Activated T-helper 17 cell treated with anti-CD3 and anti-CD28 coated beads, Interleukin-2, amount 50 U/mL, for 72 hours (primary cell): ENCODE results near the gene PPM1D. TPM values are rescaled to one million over a fixed set of nuclear protein-coding genes. Genes with fewer than 3 reads are reported as not detected.
A peak's percentile ranks its signal among the peaks of the same experiment; 100 is the strongest.
"Not testable (repeated sequence)": the region's sequence is repeated elsewhere in the genome, so short reads cannot be mapped to it uniquely, and the experiment has no call there.

ENCODE experiments used
- ATAC-seq: fragments of 150-1000 bp; cut with Tn5 transposase; replicated peaks from 2 replicates; pipeline ENCODE4 v1.10.0; 2021; ENCODE audit warnings: mild to moderate bottlenecking, moderate library complexity
- H3K27ac Mint-ChIP-seq: one replicate; pipeline ENCODE4 v1.8.0; 2022; ENCODE audit warnings: mixed read lengths
- H3K27me3 Mint-ChIP-seq: one replicate; pipeline ENCODE4 v1.8.0; 2022; ENCODE audit warnings: mixed read lengths
- H3K36me3 Mint-ChIP-seq: one replicate; pipeline ENCODE4 v1.8.0; 2022; ENCODE audit warnings: low read depth, mild to moderate bottlenecking, mixed read lengths
- H3K4me1 Mint-ChIP-seq: one replicate; pipeline ENCODE4 v1.8.0; 2022; ENCODE audit warnings: mixed read lengths
- H3K4me3 Mint-ChIP-seq: one replicate; pipeline ENCODE4 v1.8.0; 2022; ENCODE audit warnings: mild to moderate bottlenecking, mixed read lengths
- H3K9me3 Mint-ChIP-seq: one replicate; pipeline ENCODE4 v1.8.0; 2022; ENCODE audit warnings: mixed read lengths
- total RNA-seq, 2 donors: library from RNA; stranded (reverse); gene quantifications; one replicate each; pipeline ENCODE4 v1.2.3, GENCODE V29; 2022

The PPM1D gene
- total RNA-seq, 2 donors from 2014 or later = 10.8 to 17.1 TPM

DNA sequence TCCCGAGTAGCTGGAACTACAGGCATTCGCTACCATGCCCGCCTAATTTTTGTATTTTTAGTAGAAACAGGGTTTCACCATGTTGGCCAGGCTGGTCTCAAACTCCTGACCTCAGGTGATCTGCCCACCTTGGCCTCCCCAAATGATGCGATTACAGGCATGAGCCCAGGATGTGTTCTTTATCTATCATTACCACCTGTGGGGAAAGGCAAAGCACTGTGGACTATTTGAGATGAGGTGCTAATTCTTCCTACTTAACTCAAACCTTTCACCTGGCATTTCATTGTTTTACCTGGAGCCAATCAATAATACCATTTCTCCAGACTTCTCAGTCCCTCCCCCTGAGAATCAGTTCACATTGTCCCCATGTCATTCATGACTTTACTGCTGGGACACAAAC, 20.4 kb upstream of the PPM1D start:
- H3K36me3 Mint-ChIP-seq = no peaks in the 10 kb centered on the region
- H3K27ac Mint-ChIP-seq = no peak overlapping the region
- ATAC-seq = no peak

DNA sequence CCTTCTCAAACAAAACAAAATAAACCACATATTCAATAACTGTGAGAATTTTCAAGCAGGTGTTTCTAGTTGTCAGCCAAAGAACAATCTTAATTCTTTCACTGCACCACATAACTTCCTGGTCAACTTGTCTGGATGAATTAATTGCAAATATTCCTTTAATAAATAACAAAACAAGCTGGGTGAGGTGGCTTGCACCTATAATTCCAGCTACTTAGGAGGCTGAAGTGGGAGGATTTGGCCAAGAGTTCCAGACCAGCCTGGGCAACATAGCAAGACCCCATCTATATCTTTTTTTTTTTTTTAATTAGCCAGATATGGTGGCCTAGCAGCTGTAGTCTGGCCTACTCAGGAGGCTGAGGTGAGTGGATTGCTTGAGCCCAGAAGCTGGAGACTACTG, 17.0 kb upstream of the PPM1D start:
- H3K9me3 Mint-ChIP-seq = no peaks in the 10 kb centered on the region
- H3K36me3 Mint-ChIP-seq = no peaks in the 10 kb centered on the region
- peaks cover 5% of the 10 kb centered on the region for H3K27me3 Mint-ChIP-seq
- no peak for ATAC-seq
- H3K4me3 Mint-ChIP-seq = no peak overlapping the region
- H3K27ac Mint-ChIP-seq = no peak overlapping the region
- H3K4me1 Mint-ChIP-seq = no peaks in the 10 kb centered on the region

More for the DNA sequence above, 20.4 kb upstream of the PPM1D start:
- Mint-ChIP-seq H3K4me1 (no peaks in the 10 kb centered on the region), H3K9me3 (no peaks in the 10 kb centered on the region), H3K27me3 (no peaks in the 10 kb centered on the region), H3K4me3 (no peak overlapping the region)

DNA sequence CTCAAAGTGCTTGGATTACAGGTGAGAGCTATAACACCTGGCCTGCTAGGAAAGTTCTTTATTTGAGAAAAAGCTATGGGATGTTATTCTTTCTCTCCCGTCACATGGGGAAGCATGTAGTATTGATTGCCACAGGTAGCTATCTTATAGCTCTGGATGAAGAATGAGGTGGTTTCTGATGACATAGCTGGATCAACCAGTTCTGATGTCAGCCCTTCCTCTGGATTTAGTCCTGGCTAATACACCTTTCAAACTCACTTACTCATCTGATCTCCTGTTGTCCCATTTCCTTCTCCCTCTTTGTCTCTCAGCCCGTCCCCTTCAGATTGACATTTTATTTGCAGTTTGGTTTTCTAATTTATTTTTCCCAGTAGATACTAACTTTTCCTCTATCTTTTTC, 14.1 kb upstream of the PPM1D start:
- Mint-ChIP-seq H3K4me1 (no peaks in the 10 kb centered on the region), H3K36me3 (no peaks in the 10 kb centered on the region), H3K27me3 (peaks cover 9% of the 10 kb centered on the region), H3K27ac (peak overlapping the region; percentile 2), H3K9me3 (no peaks in the 10 kb centered on the region), H3K4me3 (no peak overlapping the region)
- no peak for ATAC-seq

DNA sequence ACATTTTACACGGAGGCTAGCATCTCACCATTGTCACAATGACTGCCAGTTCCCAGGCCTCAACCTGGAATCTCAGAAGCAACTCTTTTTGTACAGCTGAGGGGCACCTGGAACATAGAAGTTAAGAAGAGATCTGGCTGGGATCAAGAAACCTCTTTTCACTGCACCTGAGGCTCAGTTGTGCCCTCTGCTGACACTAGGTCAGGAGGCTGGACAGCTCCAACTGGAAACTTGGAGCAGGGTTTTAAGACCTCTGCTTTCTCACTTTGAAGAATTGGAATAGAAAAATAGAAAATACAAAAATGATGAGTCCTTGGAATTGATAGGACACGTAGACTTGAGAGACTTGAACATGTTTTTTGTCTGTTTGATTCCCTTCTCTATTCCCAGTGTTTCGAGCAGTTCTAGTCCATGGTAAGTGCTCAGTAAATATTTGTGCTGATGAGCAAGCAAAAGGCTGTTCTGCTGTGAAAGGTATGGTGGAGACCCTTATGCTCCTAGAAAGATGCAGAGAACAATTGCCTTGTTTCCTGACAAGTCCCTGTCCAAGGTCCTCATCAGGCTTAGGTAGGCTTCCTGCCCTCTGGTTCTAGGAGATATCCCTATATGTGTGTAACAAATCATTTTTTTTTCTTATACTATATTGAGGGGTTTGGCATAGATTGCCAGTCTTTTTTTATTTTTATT, 13.6 kb upstream of the PPM1D start:
- H3K27me3 Mint-ChIP-seq = peaks cover 9% of the 10 kb centered on the region
- no peaks in the 10 kb centered on the region for H3K36me3 Mint-ChIP-seq
- H3K4me1 Mint-ChIP-seq = no peaks in the 10 kb centered on the region
- no peak overlapping the region for H3K4me3 Mint-ChIP-seq
- peak overlapping the region; percentile 2 for H3K27ac Mint-ChIP-seq
- ATAC-seq = no peak
- H3K9me3 Mint-ChIP-seq = no peaks in the 10 kb centered on the region

DNA sequence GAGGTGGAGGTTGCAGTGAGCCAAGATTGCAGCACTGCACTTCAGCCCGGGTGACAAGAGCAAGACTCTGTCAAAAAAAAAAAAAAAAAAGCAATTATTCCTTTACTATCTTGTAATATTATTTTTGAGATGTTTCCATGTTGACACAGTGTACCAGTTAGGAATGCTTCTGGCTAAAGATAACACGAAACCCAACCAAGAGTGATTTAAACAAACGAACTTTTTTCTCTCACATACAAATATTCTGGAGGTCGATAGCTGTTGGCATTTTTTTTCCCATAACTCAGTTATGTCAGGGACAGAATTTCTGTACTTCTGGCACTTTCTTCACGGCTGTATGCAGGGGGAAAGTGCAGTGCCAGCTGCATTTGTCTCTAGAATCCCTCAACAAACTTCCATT, 9.9 kb upstream of the PPM1D start:
- ATAC-seq = no peak
- Mint-ChIP-seq H3K36me3 (no peaks in the 10 kb centered on the region), H3K4me1 (no peaks in the 10 kb centered on the region), H3K27me3 (peaks cover 9% of the 10 kb centered on the region), H3K27ac (no peak overlapping the region), H3K4me3 (no peak overlapping the region), H3K9me3 (no peaks in the 10 kb centered on the region)

DNA sequence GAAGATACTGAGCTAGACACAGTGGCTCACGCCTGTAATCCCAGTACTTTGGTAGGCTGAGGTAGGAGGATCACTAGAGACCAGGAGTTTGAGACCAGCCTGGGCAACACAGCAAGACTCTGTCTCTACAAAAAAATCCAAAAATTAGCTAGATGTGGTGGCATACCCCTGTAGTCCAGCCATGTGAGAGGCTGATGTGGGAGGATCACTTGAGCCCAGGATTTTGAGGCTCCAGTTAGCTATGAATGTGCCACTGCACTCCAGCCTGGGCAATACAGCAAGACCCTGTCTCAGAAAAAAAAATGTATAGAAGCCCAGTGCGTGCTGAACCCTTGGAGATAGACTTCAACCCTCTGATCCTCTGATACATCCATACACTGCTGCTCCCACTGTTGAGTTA, 7.2 kb upstream of the PPM1D start:
- Mint-ChIP-seq H3K4me1 (no peaks in the 10 kb centered on the region), H3K27ac (no peak overlapping the region), H3K9me3 (no peaks in the 10 kb centered on the region), H3K4me3 (no peak overlapping the region), H3K27me3 (peaks cover 4% of the 10 kb centered on the region), H3K36me3 (no peaks in the 10 kb centered on the region)
- no peak for ATAC-seq

DNA sequence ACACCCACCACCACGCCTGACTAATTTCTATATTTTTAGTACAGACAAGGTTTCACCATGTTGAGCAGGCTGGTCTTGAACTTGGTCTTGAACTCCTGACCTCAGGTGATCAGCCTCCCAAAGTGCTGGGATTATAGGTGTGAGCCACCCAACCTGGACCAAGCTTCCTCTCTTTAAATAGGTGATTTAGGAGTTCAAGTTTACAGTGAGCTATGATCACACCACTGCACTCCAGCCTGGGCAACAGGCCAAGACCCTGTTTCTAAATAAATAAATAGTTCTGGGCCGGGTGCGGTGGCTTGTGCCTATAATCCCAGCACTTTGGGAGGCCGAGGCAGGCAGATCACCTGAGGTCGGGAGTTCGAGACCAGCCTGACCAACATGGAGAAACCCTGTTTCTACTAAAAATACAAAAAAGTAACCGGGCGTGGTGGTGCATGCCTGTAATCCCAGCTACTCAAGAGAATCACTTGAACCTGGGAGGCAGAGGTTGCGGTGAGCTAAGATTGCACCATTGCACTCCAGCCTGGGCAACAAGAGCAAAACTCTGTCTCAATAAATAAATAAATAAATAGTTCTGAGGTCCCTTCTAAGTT, 6.5 kb upstream of the PPM1D start:
- not testable (repeated sequence) for H3K36me3 Mint-ChIP-seq, H3K4me3 Mint-ChIP-seq, ATAC-seq, H3K27ac Mint-ChIP-seq, H3K27me3 Mint-ChIP-seq, H3K9me3 Mint-ChIP-seq, H3K4me1 Mint-ChIP-seq

DNA sequence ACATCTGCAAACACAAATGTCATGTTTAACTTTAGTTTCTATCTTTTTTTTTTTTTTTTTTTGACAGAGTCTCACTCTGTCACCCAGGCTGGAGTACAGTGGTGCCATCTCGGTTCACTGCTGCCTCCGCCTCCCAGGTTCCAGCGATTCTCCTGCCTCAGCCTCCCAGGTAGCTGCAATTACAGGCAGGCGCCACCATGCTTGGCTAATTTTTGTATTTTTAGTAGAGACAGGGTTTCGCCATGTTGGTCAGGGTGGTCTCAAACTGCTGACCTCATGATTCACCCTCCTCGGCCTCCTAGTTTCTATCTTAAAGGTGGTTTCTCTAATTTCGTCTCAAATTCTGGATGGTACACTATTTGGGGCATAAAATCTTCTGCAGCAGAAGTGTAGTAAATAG, 5.8 kb upstream of the PPM1D start:
- not testable (repeated sequence) for H3K36me3 Mint-ChIP-seq, H3K4me3 Mint-ChIP-seq, H3K27me3 Mint-ChIP-seq, H3K27ac Mint-ChIP-seq, H3K9me3 Mint-ChIP-seq, ATAC-seq, H3K4me1 Mint-ChIP-seq

DNA sequence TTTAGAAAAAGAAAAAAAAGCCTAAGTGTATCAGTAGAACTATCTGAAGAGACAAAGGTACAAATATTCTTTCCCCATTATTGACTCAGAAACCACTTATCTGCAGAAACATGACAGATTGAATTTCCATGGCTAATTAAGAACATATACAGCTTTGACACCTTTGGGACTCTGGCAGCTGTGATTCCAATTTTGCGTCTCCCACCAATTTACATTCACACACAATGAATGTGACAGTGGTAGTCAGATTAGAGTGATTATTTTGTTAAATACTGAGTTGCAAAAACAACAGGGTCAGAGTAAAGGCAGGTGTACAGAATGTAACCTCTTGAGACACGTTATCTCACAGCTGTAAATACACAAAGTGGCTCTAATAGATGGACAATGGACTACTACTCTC, 5.3 kb upstream of the PPM1D start:
- H3K4me3 Mint-ChIP-seq = no peak overlapping the region
- peaks cover 6% of the 10 kb centered on the region for H3K4me1 Mint-ChIP-seq
- H3K9me3 Mint-ChIP-seq = no peaks in the 10 kb centered on the region
- no peaks in the 10 kb centered on the region for H3K27me3 Mint-ChIP-seq
- peaks cover 3% of the 10 kb centered on the region for H3K36me3 Mint-ChIP-seq
- no peak for ATAC-seq
- H3K27ac Mint-ChIP-seq = no peak overlapping the region

DNA sequence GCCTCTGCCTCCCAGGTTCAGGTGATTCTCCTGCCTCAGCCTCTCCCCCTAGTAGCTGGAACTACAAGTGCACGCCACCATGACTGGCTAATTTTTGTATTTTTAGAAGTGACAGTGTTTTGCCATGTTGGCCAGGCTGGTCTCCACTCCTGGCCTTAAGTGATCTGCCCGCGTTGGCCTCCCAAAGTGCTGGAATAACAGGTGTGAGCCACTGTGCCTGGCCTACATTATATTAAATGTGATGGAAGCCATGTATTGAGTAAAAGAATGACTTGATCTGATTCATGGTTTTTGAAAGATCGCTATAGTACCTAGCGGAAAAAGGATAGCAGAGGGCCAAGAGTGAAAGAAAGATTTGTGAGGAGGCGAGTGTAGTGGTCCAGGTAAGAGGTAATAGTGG, 2.7 kb upstream of the PPM1D start:
- no peaks in the 10 kb centered on the region for H3K9me3 Mint-ChIP-seq
- H3K36me3 Mint-ChIP-seq = peaks cover 14% of the 10 kb centered on the region
- H3K27me3 Mint-ChIP-seq = no peaks in the 10 kb centered on the region
- ATAC-seq = no peak
- no peak overlapping the region for H3K4me3 Mint-ChIP-seq
- peak overlapping the region; percentile 29 for H3K27ac Mint-ChIP-seq
- peaks cover 12% of the 10 kb centered on the region for H3K4me1 Mint-ChIP-seq

DNA sequence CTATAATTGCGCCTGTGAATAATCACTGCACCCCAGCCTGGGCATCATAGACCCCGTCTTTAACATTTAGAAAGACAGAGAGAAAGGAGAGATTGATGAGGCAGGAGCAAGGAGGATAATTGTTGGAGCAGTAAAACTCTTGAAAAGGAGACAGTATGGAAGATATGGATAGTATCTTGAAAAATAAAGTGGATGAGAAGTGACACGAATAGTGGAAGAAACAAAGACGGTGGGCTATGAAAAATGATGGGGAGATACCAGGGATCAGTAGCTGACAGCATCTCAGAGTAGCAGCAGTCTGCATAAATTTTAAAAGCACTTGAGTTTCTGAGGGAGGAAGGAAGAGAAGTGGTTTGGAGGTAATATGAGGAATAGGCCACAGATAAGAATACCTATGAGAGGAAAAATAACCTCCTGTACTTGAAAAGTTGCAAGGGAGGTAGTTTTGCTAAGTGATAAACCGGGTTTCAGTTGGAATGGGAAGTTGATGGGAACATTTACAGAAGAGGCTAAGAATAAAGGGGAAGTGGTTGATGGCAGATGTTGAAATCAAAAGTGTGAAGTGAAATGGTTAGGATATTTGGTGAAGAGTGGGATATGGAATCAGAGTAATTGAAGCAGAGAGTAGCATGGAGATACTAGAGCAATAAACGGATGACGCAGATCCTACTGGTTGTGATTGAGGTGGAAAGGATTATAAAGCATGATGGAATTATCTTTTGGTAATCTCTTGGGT, 1.8 kb upstream of the PPM1D start:
- peak overlapping the region; percentile 86 for H3K4me3 Mint-ChIP-seq
- no peaks in the 10 kb centered on the region for H3K27me3 Mint-ChIP-seq
- ATAC-seq = no peak
- H3K36me3 Mint-ChIP-seq = peaks cover 20% of the 10 kb centered on the region
- H3K4me1 Mint-ChIP-seq = peaks cover 17% of the 10 kb centered on the region
- H3K27ac Mint-ChIP-seq = peak overlapping the region; percentile 29
- H3K9me3 Mint-ChIP-seq = no peaks in the 10 kb centered on the region

DNA sequence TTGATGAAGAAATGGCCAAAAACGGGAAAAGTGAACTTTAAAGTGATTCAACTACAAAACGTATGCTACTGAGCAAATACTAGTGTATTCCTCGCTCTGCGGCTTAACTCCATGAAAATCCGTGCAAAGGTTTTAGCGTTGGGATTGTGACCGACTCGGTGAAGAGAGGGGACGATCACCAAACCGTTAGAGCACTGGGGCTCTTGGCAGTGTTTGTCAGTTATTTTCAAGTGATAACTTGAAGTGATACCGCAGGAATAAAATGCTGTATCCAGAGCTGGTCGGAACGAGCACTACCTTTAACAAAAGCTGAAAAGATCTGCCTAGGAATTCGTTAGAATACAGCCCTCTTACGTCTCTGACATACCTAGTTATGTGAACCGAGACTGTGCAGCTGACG, 773 bp upstream of the PPM1D start:
- H3K36me3 Mint-ChIP-seq = peaks cover 20% of the 10 kb centered on the region
- peaks cover 17% of the 10 kb centered on the region for H3K4me1 Mint-ChIP-seq
- H3K27me3 Mint-ChIP-seq = no peaks in the 10 kb centered on the region
- ATAC-seq = peak; percentile 28
- H3K9me3 Mint-ChIP-seq = no peaks in the 10 kb centered on the region
- H3K27ac Mint-ChIP-seq = peak overlapping the region; percentile 98
- peak overlapping the region; percentile 86 for H3K4me3 Mint-ChIP-seq

DNA sequence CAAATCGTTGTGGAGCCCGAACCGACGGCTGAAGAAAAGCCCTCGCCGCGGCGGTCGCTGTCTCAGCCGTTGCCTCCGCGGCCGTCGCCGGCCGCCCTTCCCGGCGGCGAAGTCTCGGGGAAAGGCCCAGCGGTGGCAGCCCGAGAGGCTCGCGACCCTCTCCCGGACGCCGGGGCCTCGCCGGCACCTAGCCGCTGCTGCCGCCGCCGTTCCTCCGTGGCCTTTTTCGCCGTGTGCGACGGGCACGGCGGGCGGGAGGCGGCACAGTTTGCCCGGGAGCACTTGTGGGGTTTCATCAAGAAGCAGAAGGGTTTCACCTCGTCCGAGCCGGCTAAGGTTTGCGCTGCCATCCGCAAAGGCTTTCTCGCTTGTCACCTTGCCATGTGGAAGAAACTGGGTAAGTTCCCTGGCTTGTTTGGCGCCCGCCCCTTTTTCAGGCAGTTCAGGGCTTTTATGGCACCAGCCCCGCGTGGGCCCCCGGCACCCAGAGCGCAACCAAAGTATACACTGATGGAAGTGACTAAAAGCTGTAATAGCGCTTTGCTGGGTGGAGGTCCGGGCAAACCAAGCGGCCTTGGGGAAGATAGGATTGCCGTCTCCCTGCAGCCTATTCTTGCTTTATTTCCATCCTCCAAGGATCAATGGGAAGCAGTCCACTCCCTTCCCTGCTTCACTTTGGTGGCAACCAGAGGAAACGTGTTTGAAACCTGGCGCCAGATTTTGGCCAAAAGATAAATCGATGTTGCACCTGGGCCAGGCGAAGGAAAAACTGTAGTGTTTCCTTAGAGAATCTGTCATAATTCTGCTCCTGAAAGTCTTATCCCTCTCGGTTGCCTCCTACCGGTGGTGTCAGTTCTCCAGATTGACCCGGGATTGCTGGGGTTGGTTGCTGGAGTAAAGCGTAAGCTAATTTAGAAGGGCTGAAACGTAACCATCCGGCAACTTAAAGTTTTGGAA, 775 bp downstream of the PPM1D start:
- H3K27me3 Mint-ChIP-seq = no peaks in the 10 kb centered on the region
- peaks cover 18% of the 10 kb centered on the region for H3K4me1 Mint-ChIP-seq
- peaks cover 20% of the 10 kb centered on the region for H3K36me3 Mint-ChIP-seq
- peak overlapping the region; percentile 98 for H3K27ac Mint-ChIP-seq
- no peaks in the 10 kb centered on the region for H3K9me3 Mint-ChIP-seq
- ATAC-seq = peak; percentile 11
- peak overlapping the region; percentile 86 for H3K4me3 Mint-ChIP-seq
